Stomach (tissue), 19 donors: Measurements from ENCODE around the gene KCNK15. TPM values are rescaled to one million over a fixed set of nuclear protein-coding genes. Genes with fewer than 3 reads are reported as not detected.
A peak's percentile ranks its signal among the peaks of the same experiment; 100 is the strongest.
"Not testable (repeated sequence)": the region's sequence is repeated elsewhere in the genome, so short reads cannot be mapped to it uniquely, and the experiment has no call there.

Source experiments
- DNase-seq, 2 donors: peaks; one replicate each; pipeline versions ENCODE4 v3.0.0 to v3.0.0-alpha.2; 2013 to 2019
- H3K27ac ChIP-seq, 5 donors: fragments of 200-600 bp in 4 of 5; sonication (generic) in 4 of 5; one replicate each; pipeline ENCODE4 v1.5.1; 2013 to 2019; ENCODE audit warnings: mild to moderate bottlenecking in 1 of 5, moderate library complexity in 1 of 5
- H3K27me3 ChIP-seq, 3 donors: fragments of 200-600 bp; sonication (generic); one replicate each; pipeline ENCODE4 v1.5.1; 2017 to 2019; ENCODE audit warnings: mixed run types in 1 of 3
- H3K36me3 ChIP-seq, 4 donors: fragments of 200-600 bp; sonication (generic); 1 replicate in 3 of 4; 2 replicates in 1 of 4; pipeline ENCODE4 v1.5.1; 2016 to 2019
- H3K4me1 ChIP-seq, 4 donors: fragments of 200-600 bp; sonication (generic); one replicate each; pipeline ENCODE4 v1.5.1; 2016 to 2019
- H3K4me3 ChIP-seq, 4 donors: fragments of 200-600 bp; sonication (generic) in 3 of 4; one replicate each; pipeline ENCODE4 v1.5.1; 2016 to 2019; ENCODE audit warnings: mild to moderate bottlenecking in 1 of 4
- H3K9me3 ChIP-seq, 4 donors: fragments of 200-600 bp; sonication (generic); one replicate each; pipeline ENCODE4 v1.5.1; 2016 to 2019
- CTCF ChIP-seq, 7 experiments: fragments of 450-650 bp in 4 of 7; fragments of 200-600 bp in 3 of 7; sonication (generic) in 3 of 7; IDR thresholded peaks; one replicate each; pipeline ENCODE4 v1.5.1; 2016 to 2019; ENCODE audit warnings: antibody characterized with exemption in 7 of 7, control low read depth in 2 of 7, mild to moderate bottlenecking in 1 of 7
- EP300 ChIP-seq: sonication (generic); formaldehyde crosslinking; IDR thresholded peaks from one replicate; pipeline ENCODE4 v1.6.1; 2017; ENCODE audit warnings: antibody characterized with exemption
- POLR2A ChIP-seq, 4 donors: fragments of 450-650 bp; IDR thresholded peaks; one replicate each; pipeline ENCODE4 v1.6.1; 2016; ENCODE audit warnings: antibody characterized with exemption in 4 of 4, control low read depth in 2 of 4, mild to moderate bottlenecking in 1 of 4, moderate library complexity in 1 of 4
- POLR2AphosphoS5 ChIP-seq, 3 donors: sonication (generic); formaldehyde crosslinking; IDR thresholded peaks; one replicate each; pipeline ENCODE4 v1.6.1; 2016; ENCODE audit warnings: antibody characterized with exemption in 3 of 3
- WGBS, 5 donors: extraction: QIAGEN DNeasy Blood & Tissue Kit in 3 of 5; methylation state at CpG; one replicate each; pipeline versions ENCODE4 v1.1.5 to v1.1.7; 2013 to 2018; 5-methylcytosine and 5-hydroxymethylcytosine counted together
- intact Hi-C: fragments of 100-400 bp; cut with DNase I; formaldehyde crosslinking; loops from one replicate; pipeline ENCODE4 v1.15.1; 2023; ENCODE audit warnings: low total_unique reads
- long read RNA-seq, 10 donors: transcript quantifications; one replicate each; lab custom pipeline, GENCODE V29; 2026
- polyA plus RNA-seq, 3 donors: library from polyadenylated mRNA; stranded (reverse); fragments of 200-250 nt; gene quantifications; one replicate each; pipeline ENCODE4 v1.2.3, GENCODE V29; 2013
- total RNA-seq, 5 donors: library from RNA; depleted of rRNA; stranded (reverse); fragments of >200 nt; gene quantifications; one replicate each; pipeline versions ENCODE4 v1.1.0 to v1.2.3, GENCODE V29; 2014 to 2016
- donor health status: healthy with polysubstance abuse.
- donor health status: Bipolar disorder and iron deficiency.
- donor health status: healthy.

KCNK15 gene
- total RNA-seq (1 to 10 TPM in 3 of 5 donors, not detected in 2; 1.5 to 7.7 (median 4.5) TPM), polyA plus RNA-seq (1 to 10 TPM in 1 of 3 donors, under 1 TPM in 2; 0.46 to 2.6 (median 0.78) TPM)
- long read RNA-seq, donor 1, result 0 reads
- long read RNA-seq, donor 2, result 0 reads
- long read RNA-seq, donor 3, result 0 reads
- long read RNA-seq, donor 4, result 0 reads
- long read RNA-seq, donor 5, partial matches to known transcripts, result 0 of 1 reads
- long read RNA-seq, donor 5, other reads (novel, unspliced or antisense), result 0 of 1 reads
- long read RNA-seq, donor 6, result 0 reads
- long read RNA-seq, donor 7, result 0 reads
- long read RNA-seq, donor 8, partial matches to known transcripts, result 0 of 2 reads
- long read RNA-seq, donor 8, other reads (novel, unspliced or antisense), result 0 of 2 reads
- long read RNA-seq, donor 9, result 0 reads
- long read RNA-seq, donor 10, result 0 reads

DNA sequence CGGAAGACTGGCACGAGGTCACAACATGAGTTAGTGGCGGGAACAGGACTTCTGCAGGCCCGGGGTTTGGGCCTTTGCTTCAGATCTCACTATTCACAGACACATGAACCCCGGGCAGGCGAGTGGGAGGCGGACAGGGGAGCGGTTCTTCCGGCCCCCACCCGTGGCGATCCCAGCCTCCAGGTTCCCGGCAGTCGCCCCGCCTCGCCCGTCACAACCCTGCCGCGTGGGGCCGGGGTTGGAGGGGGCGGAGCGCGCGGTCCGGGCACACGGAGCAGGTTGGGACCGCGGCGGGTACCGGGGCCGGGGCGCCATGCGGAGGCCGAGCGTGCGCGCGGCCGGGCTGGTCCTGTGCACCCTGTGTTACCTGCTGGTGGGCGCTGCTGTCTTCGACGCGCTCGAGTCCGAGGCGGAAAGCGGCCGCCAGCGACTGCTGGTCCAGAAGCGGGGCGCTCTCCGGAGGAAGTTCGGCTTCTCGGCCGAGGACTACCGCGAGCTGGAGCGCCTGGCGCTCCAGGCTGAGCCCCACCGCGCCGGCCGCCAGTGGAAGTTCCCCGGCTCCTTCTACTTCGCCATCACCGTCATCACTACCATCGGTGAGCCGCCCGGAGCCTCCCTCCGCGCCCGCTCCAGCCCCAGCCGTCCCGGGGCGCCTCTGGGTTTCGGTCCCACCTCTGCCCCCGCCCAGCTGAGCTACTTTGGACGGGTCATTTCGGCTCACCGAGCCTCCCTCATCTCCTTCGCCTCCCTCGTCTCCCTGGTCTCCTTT, at the start of gene KCNK15:
TSS of gene KCNK15 (plus strand) at position 268 of the 769 bp plus-strand sequence. CDS start at position 314, 46 bp downstream.
- DNase-seq, result peak; percentile 62 to 69
- no peaks in the 10 kb centered on the region for H3K9me3 ChIP-seq
- intact Hi-C loops, result no loop called here
- peak within 1 kb of the TSS; percentile 51 to 61 (median 60) for H3K4me3 ChIP-seq
- 0 to 1% (median 1%) methylated on average over 37 to 81 of the region's 81 CpGs for WGBS, 5 donors
- H3K27ac ChIP-seq, result peak within 1 kb of the TSS; percentile 43 to 79 (median 71)
- no peaks in the 10 kb centered on the region for H3K36me3 ChIP-seq
- TF ChIP-seq POLR2A (IDR thresholded peaks at IDR 0.05), result no peak
- peak in 2 of 3 donors; percentile 45 to 51 for TF ChIP-seq POLR2AphosphoS5 (IDR thresholded peaks at IDR 0.05)
- peaks cover 21 to 42% (median 38%) of the 10 kb centered on the region in 4 donors for H3K4me1 ChIP-seq
- H3K27me3 ChIP-seq, result peaks cover 0 to 47% (median 20%) of the 10 kb centered on the region in 3 donors

- no peak for DNase-seq
- intact Hi-C loops, result no loop called here
- H3K4me3 ChIP-seq, result no peak overlapping the region
- H3K9me3 ChIP-seq, result no peaks in the 10 kb centered on the region
- no peaks in the 10 kb centered on the region for H3K27me3 ChIP-seq
- H3K36me3 ChIP-seq, result no peaks in the 10 kb centered on the region
- WGBS, 5 donors, result 83 to 93% (median 92%) methylated on average over 3 of the region's 3 CpGs
- peak overlapping the region in 3 of 5 donors; percentile 43 to 70 (median 62) for H3K27ac ChIP-seq
- peaks cover 20 to 41% (median 25%) of the 10 kb centered on the region in 4 donors for H3K4me1 ChIP-seq
- TF ChIP-seq POLR2AphosphoS5 (IDR thresholded peaks at IDR 0.05) (no peak), EP300 (no peak), CTCF (IDR thresholded peaks at IDR 0.05) (no peak), POLR2A (IDR thresholded peaks at IDR 0.05) (no peak)
These were observed 49.4 kb upstream of the KCNK15 start for GRCh38 chr20:44696315-44696714.

- intact Hi-C loops, DNase-seq, H3K36me3 ChIP-seq, H3K27ac ChIP-seq, H3K27me3 ChIP-seq, H3K4me3 ChIP-seq, H3K9me3 ChIP-seq: not testable (repeated sequence)
- WGBS, 5 donors, result 89 to 98% (median 94%) methylated on average over 5 of the region's 5 CpGs
- H3K4me1 ChIP-seq, result peaks cover 22 to 42% (median 31%) of the 10 kb centered on the region in 4 donors
These were observed 48.6 kb upstream of the KCNK15 start for GRCh38 chr20:44697041-44697440.

DNA sequence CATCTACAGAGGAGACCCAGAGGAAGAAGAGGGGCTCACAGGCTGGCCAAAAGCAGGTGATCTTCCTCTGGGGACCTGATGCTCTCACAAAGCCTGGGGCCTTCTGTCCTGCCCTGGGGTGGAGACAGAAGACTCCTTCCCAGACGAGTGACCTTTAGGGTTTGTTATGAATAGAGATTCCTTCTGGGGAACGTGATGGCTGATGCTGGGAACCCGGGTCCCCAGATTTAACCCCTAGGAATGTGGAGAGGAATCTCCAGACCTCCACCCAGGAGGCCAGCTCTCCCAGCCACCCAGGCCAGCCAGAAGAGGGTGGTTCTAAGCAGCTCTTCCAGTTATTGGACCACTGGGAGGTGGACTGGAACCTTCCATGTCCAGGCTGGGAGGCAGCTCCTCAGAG, 47.3 kb upstream of the KCNK15 start:
- DNase-seq, result no peak
- no peaks in the 10 kb centered on the region for H3K9me3 ChIP-seq
- H3K27ac ChIP-seq, result no peak overlapping the region
- intact Hi-C loops, result no loop called here
- no peaks in the 10 kb centered on the region for H3K36me3 ChIP-seq
- no peak overlapping the region for H3K4me3 ChIP-seq
- H3K27me3 ChIP-seq, result no peaks in the 10 kb centered on the region
- no peak for TF ChIP-seq POLR2A (IDR thresholded peaks at IDR 0.05)
- TF ChIP-seq EP300, result no peak
- TF ChIP-seq POLR2AphosphoS5 (IDR thresholded peaks at IDR 0.05), result no peak
- TF ChIP-seq CTCF (IDR thresholded peaks at IDR 0.05), result no peak
- WGBS, 5 donors, result 40 to 70% (median 64%) methylated on average over 2 to 3 of the region's 3 CpGs
- peaks cover 24 to 44% (median 35%) of the 10 kb centered on the region in 4 donors for H3K4me1 ChIP-seq

GRCh38 chr20:44700306-44700705, 45.4 kb upstream of the KCNK15 start:
- H3K27ac ChIP-seq, result no peak overlapping the region
- no peak for DNase-seq

More at GRCh38 chr20:44700306-44700705, 45.4 kb upstream of the KCNK15 start:
- 91 to 95% (median 93%) methylated on average over 7 to 11 of the region's 11 CpGs for WGBS, 5 donors
- intact Hi-C loops, result no loop called here
- H3K9me3 ChIP-seq, result no peaks in the 10 kb centered on the region
- H3K36me3 ChIP-seq, result no peaks in the 10 kb centered on the region
- H3K4me3 ChIP-seq, result no peak overlapping the region
- no peak for TF ChIP-seq POLR2AphosphoS5 (IDR thresholded peaks at IDR 0.05)
- no peak for TF ChIP-seq EP300
- TF ChIP-seq CTCF (IDR thresholded peaks at IDR 0.05), result no peak
- no peak for TF ChIP-seq POLR2A (IDR thresholded peaks at IDR 0.05)
- no peaks in the 10 kb centered on the region for H3K27me3 ChIP-seq
- H3K4me1 ChIP-seq, result peaks cover 12 to 37% (median 32%) of the 10 kb centered on the region in 4 donors
